PC-9 (cell line): ENCODE results near the gene HS3ST3B1. TPM values are rescaled to one million over a fixed set of nuclear protein-coding genes. Genes with fewer than 3 reads are reported as not detected.

Experiments used
- BruUV-seq: library from RNA; stranded (reverse); fragments of 400-500 nt; replicated peaks from 2 replicates; lab custom pipeline; 2021; lab: Mats Ljungman, UMichigan
- CTCF ChIA-PET: fragments of 300-600 bp; sonication (Branson Sonifier 250); formaldehyde crosslinking; loops from one replicate; lab custom pipeline; 2022; ENCODE audit warnings: antibody characterized with exemption; lab: Charles Lee
- POLR2A ChIA-PET: fragments of 300-600 bp; sonication (Branson Sonifier 250); formaldehyde crosslinking; loops from one replicate; lab custom pipeline; 2022; ENCODE audit warnings: antibody characterized with exemption; ENCODE audit not compliant: unreplicated experiment; lab: Charles Lee
- DNase-seq, 2 experiments: peaks; one replicate each; pipeline versions ENCODE4 v3.0.0 to v3.0.0-alpha.2; 2015 to 2022; ENCODE audit warnings: mixed read lengths in 1 of 2
- H2AFZ ChIP-seq: fragments of 200-600 bp; sonication (generic); 2 replicates; pipeline ENCODE4 v1.8.1; 2017; ENCODE audit warnings: antibody characterized with exemption
- H3F3A ChIP-seq: fragments of 200-600 bp; sonication (generic); 2 replicates; pipeline ENCODE4 v1.8.1; 2017; ENCODE audit warnings: antibody characterized with exemption, mild to moderate bottlenecking, low read depth; ENCODE audit not compliant: insufficient read depth
- H3K27ac ChIP-seq: fragments of 200-600 bp; sonication (generic); 2 replicates; pipeline ENCODE4 v1.6.1; 2016; ENCODE audit warnings: mixed run types
- H3K27me3 ChIP-seq: fragments of 200-600 bp; sonication (generic); 2 replicates; pipeline ENCODE4 v1.6.1; 2016; ENCODE audit warnings: low read depth, mixed run types; ENCODE audit not compliant: insufficient read depth
- H3K36me3 ChIP-seq: fragments of 200-600 bp; sonication (generic); 2 replicates; pipeline ENCODE4 v1.6.1; 2016; ENCODE audit warnings: low read depth, mixed run types
- H3K4me1 ChIP-seq: fragments of 200-600 bp; sonication (generic); replicated peaks from 2 replicates; pipeline ENCODE4 v1.6.1; 2016; ENCODE audit warnings: mixed run types; ENCODE audit not compliant: insufficient read depth
- H3K4me2 ChIP-seq: fragments of 200-600 bp; sonication (generic); 2 replicates; pipeline ENCODE4 v1.6.1; 2017; ENCODE audit warnings: mixed run types
- H3K4me3 ChIP-seq: fragments of 200-600 bp; sonication (generic); 2 replicates; pipeline ENCODE4 v1.6.1; 2016; ENCODE audit warnings: mixed run types
- H3K79me2 ChIP-seq: fragments of 200-600 bp; sonication (generic); 2 replicates; pipeline ENCODE4 v1.6.1; 2017; ENCODE audit warnings: low read depth, mixed run types
- H3K9me2 ChIP-seq: fragments of 200-600 bp; sonication (generic); 2 replicates; pipeline ENCODE4 v1.8.1; 2017; ENCODE audit warnings: mild to moderate bottlenecking; ENCODE audit not compliant: insufficient read depth
- H3K9me3 ChIP-seq: fragments of 200-600 bp; sonication (generic); 2 replicates; pipeline ENCODE4 v1.8.1; 2016; ENCODE audit warnings: low read depth; ENCODE audit not compliant: insufficient read depth
- H4K20me1 ChIP-seq: fragments of 200-600 bp; sonication (generic); 2 replicates; pipeline ENCODE4 v1.8.1; 2017; ENCODE audit not compliant: insufficient read depth
- CTCF ChIP-seq: fragments of 200-600 bp; sonication (generic); conservative IDR thresholded peaks from 2 replicates; pipeline ENCODE4 v1.6.1; 2017; ENCODE audit warnings: mixed run types, antibody characterized with exemption, mild to moderate bottlenecking, moderate library complexity
- EZH2 ChIP-seq: fragments of 200-600 bp; sonication (generic); IDR thresholded peaks from 2 replicates; pipeline ENCODE4 v1.8.0; 2017; ENCODE audit warnings: antibody characterized with exemption, low read depth
- intact Hi-C: fragments of 100-400 bp; cut with micrococcal nuclease; formaldehyde crosslinking; loops from one replicate; pipeline ENCODE4 v1.10.0; 2022; ENCODE audit not compliant: unreplicated experiment
- total RNA-seq: library from RNA; stranded (reverse); gene quantifications from 2 replicates; pipeline ENCODE4 v1.2.3, GENCODE V29; 2021

HS3ST3B1 gene
- total RNA-seq, 1 experiment from 2014 or later = not detected

- Histone ChIP-seq H3K79me2 (no peaks in the 10 kb centered on the region), H3K4me3 (no peak overlapping the region), H3K9me3 (no peaks in the 10 kb centered on the region), H3K27me3 (peaks cover 27% of the 10 kb centered on the region; the same call in 1 of the 2 replicates), H2AFZ (no peak overlapping the region), H3F3A (no peaks in the 10 kb centered on the region), H4K20me1 (no peaks in the 10 kb centered on the region), H3K4me1 (no peaks in the 10 kb centered on the region), H3K36me3 (no peaks in the 10 kb centered on the region), H3K9me2 (no peaks in the 10 kb centered on the region), H3K4me2 (no peak overlapping the region), H3K27ac (no peak overlapping the region)
- BruUV-seq = no TSS peak
- no peak for TF ChIP-seq EZH2
- no peak for TF ChIP-seq CTCF
- ChIA-PET CTCF (no interaction called here), POLR2A (no interaction called here)
- intact Hi-C loops = no loop called here
- no peak for DNase-seq
Measured at GRCh38 chr17:14329900-14330491, 29.1 kb downstream of the HS3ST3B1 start.

- H3K4me1 ChIP-seq = no peaks in the 10 kb centered on the region
- no peak overlapping the region for H3K4me3 ChIP-seq
- BruUV-seq = no TSS peak
- no peaks in the 10 kb centered on the region for H3K36me3 ChIP-seq
- no peak overlapping the region for H2AFZ ChIP-seq
- TF ChIP-seq EZH2 (no peak), CTCF (no peak)
- H3K9me3 ChIP-seq = no peaks in the 10 kb centered on the region
- CTCF ChIA-PET = no interaction called here
- H3K9me2 ChIP-seq = no peaks in the 10 kb centered on the region
- DNase-seq = no peak
- peaks cover 27% of the 10 kb centered on the region; the same call in 1 of the 2 replicates for H3K27me3 ChIP-seq
- no peaks in the 10 kb centered on the region for H4K20me1 ChIP-seq
- intact Hi-C loops = no loop called here
- H3F3A ChIP-seq = no peaks in the 10 kb centered on the region
- POLR2A ChIA-PET = no interaction called here
- no peaks in the 10 kb centered on the region for H3K79me2 ChIP-seq
- no peak overlapping the region for H3K4me2 ChIP-seq
- no peak overlapping the region for H3K27ac ChIP-seq
Measured at GRCh38 chr17:14330492-14330962, 29.6 kb downstream of the HS3ST3B1 start.

GRCh38 chr17:14331225-14331981 lies 30.5 kb downstream of the HS3ST3B1 start:
- peaks cover 27% of the 10 kb centered on the region; the same call in 1 of the 2 replicates for H3K27me3 ChIP-seq
- no peaks in the 10 kb centered on the region for H3K36me3 ChIP-seq
- H3K9me2 ChIP-seq = no peaks in the 10 kb centered on the region
- ChIA-PET POLR2A (no interaction called here), CTCF (no interaction called here)
- H4K20me1 ChIP-seq = no peaks in the 10 kb centered on the region
- H3K27ac ChIP-seq = no peak overlapping the region
- H3K9me3 ChIP-seq = no peaks in the 10 kb centered on the region
- no peak overlapping the region for H3K4me2 ChIP-seq
- intact Hi-C loops = no loop called here
- no peak overlapping the region for H2AFZ ChIP-seq
- no peak overlapping the region for H3K4me3 ChIP-seq
- DNase-seq = no peak
- no TSS peak for BruUV-seq
- H3K4me1 ChIP-seq = no peaks in the 10 kb centered on the region
- no peaks in the 10 kb centered on the region for H3F3A ChIP-seq
- no peaks in the 10 kb centered on the region for H3K79me2 ChIP-seq
- no peak for TF ChIP-seq CTCF
- no peak for TF ChIP-seq EZH2
